Endothelial cell of umbilical vein (primary cell): ENCODE data around the gene DSPP.

Experiments used
- EZH2 ChIP-seq: IDR thresholded peaks from 2 replicates; pipeline ENCODE4 v1.6.1; 2012; ENCODE audit warnings: borderline replicate concordance, low read depth, mild to moderate bottlenecking, moderate library complexity, low read length, inconsistent platforms; ENCODE audit not compliant: severe bottlenecking
- FOS ChIP-seq: IDR thresholded peaks from 2 replicates; pipeline ENCODE4 v1.6.1; 2011; ENCODE audit warnings: mild to moderate bottlenecking, low read length, moderate library complexity, borderline replicate concordance; ENCODE audit not compliant: insufficient read depth
- JUN ChIP-seq: IDR thresholded peaks from 2 replicates; pipeline ENCODE4 v1.6.1; 2011; ENCODE audit warnings: borderline replicate concordance, low read depth; ENCODE audit not compliant: insufficient read length, insufficient read depth
- MAX ChIP-seq: IDR thresholded peaks from 2 replicates; pipeline ENCODE4 v1.6.1; 2011; ENCODE audit not compliant: insufficient read depth, insufficient read length
- MYC ChIP-seq: IDR thresholded peaks from one replicate; pipeline ENCODE4 v1.6.1; 2011; ENCODE audit warnings: mild to moderate bottlenecking, low read depth, low read length
- POLR2A ChIP-seq: IDR thresholded peaks from 2 replicates; pipeline ENCODE4 v1.6.1; 2012; ENCODE audit warnings: low read depth, mild to moderate bottlenecking, control low read depth, low read length
- POLR2AphosphoS5 ChIP-seq: IDR thresholded peaks from 2 replicates; pipeline ENCODE4 v1.6.1; 2012; ENCODE audit warnings: low read depth, mild to moderate bottlenecking, control low read depth, low read length, moderate library complexity; ENCODE audit not compliant: insufficient read depth
- TF ChIP-seq, protein P1 (sequence below), 2 donors: IDR thresholded peaks; 1 replicate in 1 of 2; 2 replicates in 1 of 2; pipeline ENCODE4 v1.5.1; 2011; ENCODE audit warnings: low read length in 2 of 2, mild to moderate bottlenecking in 2 of 2, moderate library complexity in 2 of 2, control low read depth in 1 of 2, inconsistent platforms in 1 of 2, low read depth in 1 of 2; ENCODE audit not compliant: insufficient read depth in 1 of 2; ENCODE audit errors: extremely low read depth in 1 of 2

GRCh38 chr4:87633243-87633642 is 24.9 kb downstream of the DSPP start:
- TF ChIP-seq POLR2AphosphoS5: no peak
- TF ChIP-seq, protein P1, sequence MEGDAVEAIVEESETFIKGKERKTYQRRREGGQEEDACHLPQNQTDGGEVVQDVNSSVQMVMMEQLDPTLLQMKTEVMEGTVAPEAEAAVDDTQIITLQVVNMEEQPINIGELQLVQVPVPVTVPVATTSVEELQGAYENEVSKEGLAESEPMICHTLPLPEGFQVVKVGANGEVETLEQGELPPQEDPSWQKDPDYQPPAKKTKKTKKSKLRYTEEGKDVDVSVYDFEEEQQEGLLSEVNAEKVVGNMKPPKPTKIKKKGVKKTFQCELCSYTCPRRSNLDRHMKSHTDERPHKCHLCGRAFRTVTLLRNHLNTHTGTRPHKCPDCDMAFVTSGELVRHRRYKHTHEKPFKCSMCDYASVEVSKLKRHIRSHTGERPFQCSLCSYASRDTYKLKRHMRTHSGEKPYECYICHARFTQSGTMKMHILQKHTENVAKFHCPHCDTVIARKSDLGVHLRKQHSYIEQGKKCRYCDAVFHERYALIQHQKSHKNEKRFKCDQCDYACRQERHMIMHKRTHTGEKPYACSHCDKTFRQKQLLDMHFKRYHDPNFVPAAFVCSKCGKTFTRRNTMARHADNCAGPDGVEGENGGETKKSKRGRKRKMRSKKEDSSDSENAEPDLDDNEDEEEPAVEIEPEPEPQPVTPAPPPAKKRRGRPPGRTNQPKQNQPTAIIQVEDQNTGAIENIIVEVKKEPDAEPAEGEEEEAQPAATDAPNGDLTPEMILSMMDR (IDR thresholded peaks at IDR 0.05; ENCODE audit: extremely low read depth in 1 of 2, insufficient read depth in 1 of 2, low read depth in 1 of 2, low read length in 2 of 2): no peak
- no peak for TF ChIP-seq FOS
- no peak for TF ChIP-seq POLR2A
- TF ChIP-seq EZH2: no peak
- TF ChIP-seq MAX: no peak
- TF ChIP-seq MYC: no peak
- TF ChIP-seq JUN: no peak
